GM12878 (cell line): ENCODE results near the gene CDC5L. TPM values are rescaled to one million over a fixed set of nuclear protein-coding genes. Genes with fewer than 3 reads are reported as not detected.

Source experiments
- ATAC-seq: fragments of 200-7000 bp; cut with Tn5 transposase; 3 replicates; pipeline ENCODE4 v1.9.1; 2020; ENCODE audit warnings: mild to moderate bottlenecking, moderate library complexity
- BruUV-seq: library from RNA; stranded (reverse); fragments of 400-500 nt; replicated peaks from 2 replicates; lab custom pipeline; 2021; lab: Mats Ljungman, UMichigan
- CTCF ChIA-PET: fragments of 300-600 bp; sonication (Branson Sonifier 250); formaldehyde crosslinking; extraction: SDS; loops from one replicate; lab custom pipeline; 2021; ENCODE audit warnings: inconsistent platforms; lab: Yijun Ruan, JAX
- POLR2A ChIA-PET: fragments of 350-600 bp; formaldehyde crosslinking; extraction: SDS; loops from one replicate; lab custom pipeline; 2021; ENCODE audit warnings: inconsistent platforms; lab: Charles Lee
- RAD21 ChIA-PET: fragments of 300-600 bp; sonication (Branson Sonifier 250); formaldehyde crosslinking; loops from one replicate; lab custom pipeline; 2023; ENCODE audit warnings: antibody characterized with exemption; ENCODE audit not compliant: unreplicated experiment; lab: Charles Lee
- SMC1A ChIA-PET: fragments of 300-600 bp; sonication (Branson Sonifier 250); formaldehyde crosslinking; loops from one replicate; lab custom pipeline; 2023; ENCODE audit not compliant: unreplicated experiment, uncharacterized antibody; lab: Charles Lee
- DNase-seq: peaks from one replicate; pipeline ENCODE4 v3.0.0-alpha.2; 2011; ENCODE audit warnings: low read depth, low spot score
- FAIRE-seq: peaks from 3 replicates; lab custom pipeline; 2011; peaks lifted over from hg19 to GRCh38; lab: Jason Lieb, UNC
- H2AFZ ChIP-seq: 2 replicates; pipeline ENCODE4 v1.6.0; 2011; ENCODE audit warnings: low read depth, low read length, control low read depth; ENCODE audit not compliant: control insufficient read depth
- H3K27ac ChIP-seq: 2 replicates; pipeline ENCODE4 v1.5.1; 2011; ENCODE audit warnings: control low read depth; ENCODE audit not compliant: control insufficient read depth, insufficient read depth
- H3K27me3 ChIP-seq, 2 experiments: replicated peaks in 1 of 2; 2 replicates each; pipeline versions ENCODE4 v1.6.0 to v1.6.1; 2011; ENCODE audit warnings: low read length in 1 of 2; ENCODE audit not compliant: control insufficient read depth in 2 of 2, insufficient read depth in 2 of 2
- H3K36me3 ChIP-seq, 2 experiments: 2 replicates each; pipeline ENCODE4 v1.5.1; 2011; ENCODE audit warnings: low read length in 1 of 2; ENCODE audit not compliant: control insufficient read depth in 2 of 2, insufficient read depth in 2 of 2
- H3K4me1 ChIP-seq: 2 replicates; pipeline ENCODE4 v1.6.1; 2011; ENCODE audit warnings: mild to moderate bottlenecking, low read length, moderate library complexity, mixed read lengths; ENCODE audit not compliant: control insufficient read depth, insufficient read depth
- H3K4me2 ChIP-seq: 2 replicates; pipeline ENCODE4 v1.6.0; 2011; ENCODE audit warnings: control low read depth; ENCODE audit not compliant: control insufficient read depth, insufficient read depth
- H3K4me3 ChIP-seq: fragments of 200-600 bp; sonication (generic); 2 replicates; pipeline ENCODE4 v1.5.1; 2016
- H3K79me2 ChIP-seq: 2 replicates; pipeline ENCODE4 v1.6.0; 2011; ENCODE audit warnings: low read length; ENCODE audit not compliant: control insufficient read depth, insufficient read depth
- H3K9ac ChIP-seq: 2 replicates; pipeline ENCODE4 v1.8.0; 2011; ENCODE audit warnings: low read length, control low read depth, mixed read lengths; ENCODE audit not compliant: control insufficient read depth, insufficient read depth
- H3K9me3 ChIP-seq: replicated peaks from 3 replicates; pipeline ENCODE4 v1.5.1; 2011; ENCODE audit warnings: mild to moderate bottlenecking, low read length; ENCODE audit not compliant: control insufficient read depth, insufficient read depth
- H4K20me1 ChIP-seq: 2 replicates; pipeline ENCODE4 v1.6.0; 2011; ENCODE audit not compliant: control insufficient read depth, insufficient read depth
- CHD1 ChIP-seq: IDR thresholded peaks from 2 replicates; pipeline ENCODE4 v1.6.1; 2012; ENCODE audit warnings: low read depth, low read length, improper control_type of control experiment
- CHD2 ChIP-seq: IDR thresholded peaks from 2 replicates; pipeline ENCODE4 v1.6.1; 2011; ENCODE audit warnings: low read depth, low read length, improper control_type of control experiment, borderline replicate concordance
- CHD4 ChIP-seq: fragments of 200-600 bp; sonication (generic); IDR thresholded peaks from 2 replicates; pipeline ENCODE4 v1.6.1; 2016; ENCODE audit warnings: mild to moderate bottlenecking
- DPF2 ChIP-seq: fragments of 450-650 bp; IDR thresholded peaks from 2 replicates; pipeline ENCODE4 v1.6.1; 2017; ENCODE audit warnings: mild to moderate bottlenecking
- HDAC2 ChIP-seq: fragments of 200-600 bp; sonication (generic); IDR thresholded peaks from 2 replicates; pipeline ENCODE4 v1.6.1; 2017
- IRF4 ChIP-seq: IDR thresholded peaks from 2 replicates; pipeline ENCODE4 v1.6.1; 2011; ENCODE audit warnings: low read depth, low read length
- KAT2A ChIP-seq: conservative IDR thresholded peaks from 2 replicates; pipeline ENCODE4 v1.6.1; 2011; ENCODE audit warnings: low read depth, low read length; ENCODE audit not compliant: control insufficient read depth
- MYB ChIP-seq: fragments of 150-350 bp; IDR thresholded peaks from 2 replicates; pipeline ENCODE4 v1.6.1; 2014; ENCODE audit warnings: mild to moderate bottlenecking, low read depth, low read length, borderline replicate concordance
- PAX5 ChIP-seq: IDR thresholded peaks from 2 replicates; pipeline ENCODE4 v1.6.1; 2011; ENCODE audit warnings: low read depth, low read length, borderline replicate concordance
- POU2F2 ChIP-seq: IDR thresholded peaks from 3 replicates; pipeline ENCODE4 v1.6.1; 2011; ENCODE audit warnings: low read depth, mild to moderate bottlenecking, low read length, borderline replicate concordance
- SMARCA5 ChIP-seq: fragments of 450-650 bp; IDR thresholded peaks from 2 replicates; pipeline ENCODE4 v1.6.1; 2017; ENCODE audit warnings: mild to moderate bottlenecking
- SPI1 ChIP-seq: IDR thresholded peaks from 2 replicates; pipeline ENCODE4 v1.6.1; 2011; ENCODE audit warnings: low read depth, mild to moderate bottlenecking, low read length, moderate library complexity, borderline replicate concordance; ENCODE audit not compliant: insufficient read depth
- TAF1 ChIP-seq: IDR thresholded peaks from 2 replicates; pipeline ENCODE4 v1.6.1; 2011; ENCODE audit warnings: mild to moderate bottlenecking, low read depth, low read length, borderline replicate concordance
- TARDBP ChIP-seq: IDR thresholded peaks from 2 replicates; pipeline ENCODE4 v1.6.1; 2016; ENCODE audit warnings: borderline replicate concordance
- ZBED1 ChIP-seq: IDR thresholded peaks from 2 replicates; pipeline ENCODE4 v1.6.1; 2016; ENCODE audit warnings: borderline replicate concordance
- ZNF622 ChIP-seq: fragments of 450-650 bp; IDR thresholded peaks from 2 replicates; pipeline ENCODE4 v1.6.1; 2017; ENCODE audit warnings: mild to moderate bottlenecking, inconsistent platforms
- WGBS: methylation state at CpG from one replicate; pipeline ENCODE4 v1.1.6; 2016; ENCODE audit warnings: low lambda C conversion rate; ENCODE audit not compliant: insufficient replicate concordance, insufficient coverage; ENCODE audit errors: missing lambda C conversion rate; 5-methylcytosine and 5-hydroxymethylcytosine counted together
- in situ Hi-C: fragments of 300-500 bp; cut with MboI; formaldehyde crosslinking; loops from 9 replicates; pipeline ENCODE4 v1.14.3; 2018; ENCODE audit warnings: mixed read lengths
- intact Hi-C: fragments of 100-400 bp; cut with micrococcal nuclease; formaldehyde crosslinking; loops from one replicate; pipeline ENCODE4 v1.14.2; 2022; ENCODE audit not compliant: unreplicated experiment
- polyA plus RNA-seq, 11 experiments: library from polyadenylated mRNA; depleted of rRNA in 4 of 11; unstranded in 6 of 11; stranded (reverse) in 5 of 11; fragments of >200 nt; fragmentation: Nextera tagmentation in 4 of 11; fragmentation: Illumina TruSeq in 1 of 11; extraction: Ambion mirVana in 4 of 11; extraction: Trizol in 1 of 11; gene quantifications; 1 replicate in 1 of 11; 2 replicates in 10 of 11; pipeline versions ENCODE4 v1.2.1 to v1.2.3, GENCODE V29; 2011 to 2016; ENCODE audit warnings: inconsistent platforms in 2 of 11, missing spikeins in 2 of 11, low read depth in 1 of 11
- total RNA-seq, 4 experiments: library from RNA; depleted of rRNA in 3 of 4; stranded (reverse); fragments of >200 nt in 3 of 4; fragmentation: Illumina TruSeq in 1 of 4; extraction: Trizol in 1 of 4; gene quantifications; 2 replicates each; pipeline versions ENCODE4 v1.2.1 to v1.2.3, GENCODE V29; 2013 to 2021
- TF ChIP-seq, protein P1 (sequence below): IDR thresholded peaks from 2 replicates; pipeline ENCODE4 v1.6.1; 2011; ENCODE audit warnings: low read depth, mild to moderate bottlenecking, low read length, moderate library complexity, borderline replicate concordance; ENCODE audit errors: extremely low read depth
- TF ChIP-seq, protein P2 (sequence below): fragments of 450-650 bp; IDR thresholded peaks from 2 replicates; pipeline ENCODE4 v1.6.1; 2017; ENCODE audit warnings: mild to moderate bottlenecking
- TF ChIP-seq, protein P3 (sequence below): IDR thresholded peaks from 2 replicates; pipeline ENCODE4 v1.6.1; 2012; ENCODE audit warnings: low read depth, low read length, improper control_type of control experiment

CDC5L gene
- total and polyA plus RNA-seq, 10 of the 15 experiments (the other 5 are each of a cell fraction or from before 2014, with no cell fraction given): 13.2 to 29.4 (median 18.8) TPM

DNA sequence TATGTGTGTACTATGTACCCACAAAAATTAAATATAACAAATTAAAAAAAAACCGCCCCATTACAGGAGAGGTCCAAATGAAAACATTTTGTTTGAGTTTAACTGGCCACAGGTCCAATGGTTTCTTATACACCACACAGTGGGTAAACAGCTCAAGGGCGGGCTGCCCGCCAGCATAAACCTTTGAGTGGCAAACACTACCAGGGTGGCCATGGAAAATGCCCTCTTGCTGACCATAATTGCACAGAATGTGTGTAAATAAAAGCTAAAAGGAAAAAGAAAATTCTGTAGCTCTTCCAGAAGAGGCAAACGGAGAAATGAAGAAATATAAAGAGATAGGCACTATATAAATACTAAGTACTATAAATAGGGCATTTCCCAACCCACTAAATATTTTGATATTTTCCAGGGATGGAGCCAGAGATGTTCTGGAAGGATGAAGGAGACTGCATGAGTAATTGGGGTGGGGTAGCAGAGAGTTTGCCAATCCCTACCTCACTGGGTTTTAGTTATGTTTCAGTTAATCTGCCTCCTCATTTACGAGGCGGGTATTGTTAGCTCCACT is 1.1 kb upstream of the CDC5L start:
- WGBS: 54% methylated on average over 6 of the region's 6 CpGs
- peak overlapping the region; percentile 93; the same call in 1 of the 2 replicates for H3K9ac ChIP-seq
- intact Hi-C loops (no loop called here), in situ Hi-C loops (no loop called here)
- FAIRE-seq (no peak), DNase-seq (no peak), ATAC-seq (no peak)
- peak overlapping the region; percentile 98 for H3K4me3 ChIP-seq
- TF ChIP-seq CHD4 (no peak), DPF2 (no peak), KAT2A (no peak), ZNF622 (no peak), HDAC2 (no peak), MYB (no peak), ZBED1 (no peak), POU2F2 (no peak), SMARCA5 (no peak), SPI1 (no peak), PAX5 (no peak), CHD1 (no peak), TARDBP (no peak), TAF1 (no peak), CHD2 (no peak), IRF4 (no peak)
- TF ChIP-seq, protein P1, sequence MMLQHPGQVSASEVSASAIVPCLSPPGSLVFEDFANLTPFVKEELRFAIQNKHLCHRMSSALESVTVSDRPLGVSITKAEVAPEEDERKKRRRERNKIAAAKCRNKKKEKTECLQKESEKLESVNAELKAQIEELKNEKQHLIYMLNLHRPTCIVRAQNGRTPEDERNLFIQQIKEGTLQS: no peak
- TF ChIP-seq, protein P2, sequence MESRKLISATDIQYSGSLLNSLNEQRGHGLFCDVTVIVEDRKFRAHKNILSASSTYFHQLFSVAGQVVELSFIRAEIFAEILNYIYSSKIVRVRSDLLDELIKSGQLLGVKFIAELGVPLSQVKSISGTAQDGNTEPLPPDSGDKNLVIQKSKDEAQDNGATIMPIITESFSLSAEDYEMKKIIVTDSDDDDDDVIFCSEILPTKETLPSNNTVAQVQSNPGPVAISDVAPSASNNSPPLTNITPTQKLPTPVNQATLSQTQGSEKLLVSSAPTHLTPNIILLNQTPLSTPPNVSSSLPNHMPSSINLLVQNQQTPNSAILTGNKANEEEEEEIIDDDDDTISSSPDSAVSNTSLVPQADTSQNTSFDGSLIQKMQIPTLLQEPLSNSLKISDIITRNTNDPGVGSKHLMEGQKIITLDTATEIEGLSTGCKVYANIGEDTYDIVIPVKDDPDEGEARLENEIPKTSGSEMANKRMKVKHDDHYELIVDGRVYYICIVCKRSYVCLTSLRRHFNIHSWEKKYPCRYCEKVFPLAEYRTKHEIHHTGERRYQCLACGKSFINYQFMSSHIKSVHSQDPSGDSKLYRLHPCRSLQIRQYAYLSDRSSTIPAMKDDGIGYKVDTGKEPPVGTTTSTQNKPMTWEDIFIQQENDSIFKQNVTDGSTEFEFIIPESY: no peak
- TF ChIP-seq, protein P3, sequence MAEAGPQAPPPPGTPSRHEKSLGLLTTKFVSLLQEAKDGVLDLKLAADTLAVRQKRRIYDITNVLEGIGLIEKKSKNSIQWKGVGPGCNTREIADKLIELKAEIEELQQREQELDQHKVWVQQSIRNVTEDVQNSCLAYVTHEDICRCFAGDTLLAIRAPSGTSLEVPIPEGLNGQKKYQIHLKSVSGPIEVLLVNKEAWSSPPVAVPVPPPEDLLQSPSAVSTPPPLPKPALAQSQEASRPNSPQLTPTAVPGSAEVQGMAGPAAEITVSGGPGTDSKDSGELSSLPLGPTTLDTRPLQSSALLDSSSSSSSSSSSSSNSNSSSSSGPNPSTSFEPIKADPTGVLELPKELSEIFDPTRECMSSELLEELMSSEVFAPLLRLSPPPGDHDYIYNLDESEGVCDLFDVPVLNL: no peak
- H3K9me3 ChIP-seq: no peaks in the 10 kb centered on the region
- ChIA-PET CTCF (interaction anchor here (0.7 to 1.6 kb wide), 5 partner anchors 48 to 290 kb away, joined by 3 to 5 read pairs (median 3); partner anchors contain the start of gene AARS2), POLR2A (interaction anchor here (0.5 to 0.8 kb wide), 3 partner anchors 11 to 72 kb away, joined by 3 to 4 read pairs (median 3); no protein-coding TSS in a partner anchor), RAD21 (interaction anchor here (0.6 to 1.4 kb wide), 2 partner anchors 9 to 11 kb away, joined by 3 to 4 read pairs; no protein-coding TSS in a partner anchor), SMC1A (interaction anchor here (1.0 to 1.6 kb wide), 3 partner anchors 10 to 119 kb away, joined by 3 to 4 read pairs (median 3); no protein-coding TSS in a partner anchor)
- H3K27ac ChIP-seq: no peak overlapping the region
- no TSS peak for BruUV-seq
- peaks cover 33% of the 10 kb centered on the region for H3K79me2 ChIP-seq
- H3K4me2 ChIP-seq: peak overlapping the region; percentile 83
- H3K27me3 ChIP-seq: no peaks in the 10 kb centered on the region
- no peaks in the 10 kb centered on the region for H4K20me1 ChIP-seq
- H2AFZ ChIP-seq: peak overlapping the region; percentile 99; the same call in 1 of the 2 replicates
- peaks cover 5% of the 10 kb centered on the region for H3K4me1 ChIP-seq
- peaks cover 0 to 11% of the 10 kb centered on the region in 2 experiments; a peak in 1 of 4 replicates for H3K36me3 ChIP-seq
